ENCODE results near the gene SKA1.

GRCh38 chr18:50432915-50433314, 58.1 kb downstream of the SKA1 start:
- TF ChIP-seq CTCF (conservative IDR thresholded peaks at IDR 0.05) = no peak
- no peak for TF ChIP-seq ZFX (IDR thresholded peaks at IDR 0.05)
